K562 (cell line): Measurements from ENCODE around the gene PTGES3L. TPM values are rescaled to one million over a fixed set of nuclear protein-coding genes. Genes with fewer than 3 reads are reported as not detected.
A peak's percentile ranks its signal among the peaks of the same experiment; 100 is the strongest.

Source experiments
- ATAC-seq: fragments of 200-7000 bp; cut with Tn5 transposase; 3 replicates; pipeline ENCODE4 v1.9.1; 2020; ENCODE audit warnings: moderate library complexity
- BruUV-seq: library from RNA; stranded (reverse); fragments of 400-500 nt; replicated peaks from 2 replicates; lab custom pipeline; 2021; lab: Mats Ljungman, UMichigan
- CTCF ChIA-PET: fragments of 300-600 bp; formaldehyde crosslinking; extraction: SDS; loops from one replicate; lab custom pipeline; 2021; ENCODE audit warnings: low intra/inter-chr PET ratio; lab: Yijun Ruan, JAX
- POLR2A ChIA-PET: fragments of 300-600, 350-650 bp; sonication (Branson Sonifier 250); formaldehyde crosslinking; extraction: SDS; loops from one replicate; lab custom pipeline; 2021; ENCODE audit warnings: antibody characterized with exemption, inconsistent platforms; lab: Yijun Ruan, JAX
- DNase-seq, 4 experiments: peaks; one replicate each; pipeline versions ENCODE4 v3.0.0 to v3.0.0-alpha.2; 2011 to 2018; ENCODE audit warnings: low spot score in 3 of 4, mixed read lengths in 3 of 4; ENCODE audit errors: extremely low read depth in 1 of 4
- FAIRE-seq: peaks from 2 replicates; lab custom pipeline; 2011; peaks lifted over from hg19 to GRCh38; lab: Jason Lieb, UNC
- H2AFZ ChIP-seq: 2 replicates; pipeline ENCODE4 v1.6.0; 2011; ENCODE audit warnings: low read depth, low read length, control low read depth, inconsistent platforms
- H3K27ac ChIP-seq: fragments of 200-600 bp; 3 replicates; pipeline ENCODE4 v1.8.0; 2011; ENCODE audit warnings: low read depth, mild to moderate bottlenecking, control low read depth, inconsistent platforms, low read length, moderate library complexity, mixed read lengths; ENCODE audit errors: extremely low read depth
- H3K27me3 ChIP-seq, 2 experiments: fragments of 300-600 bp in 1 of 2; 2 replicates in 1 of 2; 3 replicates in 1 of 2; pipeline versions ENCODE4 v1.6.0 to v1.8.0; 2011; ENCODE audit warnings: inconsistent platforms in 2 of 2, low read length in 2 of 2, mild to moderate bottlenecking in 1 of 2, mixed read lengths in 1 of 2, moderate library complexity in 1 of 2; ENCODE audit not compliant: control insufficient read depth in 2 of 2, insufficient read depth in 2 of 2
- H3K36me3 ChIP-seq: fragments of 300-600 bp; 3 replicates; pipeline ENCODE4 v1.8.0; 2011; ENCODE audit warnings: mild to moderate bottlenecking, low read length, inconsistent platforms; ENCODE audit not compliant: control insufficient read depth, insufficient read depth
- H3K4me1 ChIP-seq, 2 experiments: fragments of 200-600 bp in 1 of 2; replicated peaks in 1 of 2; 2 replicates in 1 of 2; 3 replicates in 1 of 2; pipeline versions ENCODE4 v1.5.1 to v1.8.0; 2011; ENCODE audit warnings: inconsistent platforms in 2 of 2, low read length in 2 of 2, mild to moderate bottlenecking in 1 of 2, mixed read lengths in 1 of 2, moderate library complexity in 1 of 2; ENCODE audit not compliant: control insufficient read depth in 2 of 2, insufficient read depth in 2 of 2
- H3K4me2 ChIP-seq: 2 replicates; pipeline ENCODE4 v1.6.1; 2011; ENCODE audit warnings: low read length, control low read depth, inconsistent platforms, mixed read lengths; ENCODE audit not compliant: insufficient read depth
- H3K4me3 ChIP-seq: fragments of 200-600 bp; sonication (generic), shearing (Covaris generic); 2 replicates; pipeline ENCODE4 v1.5.1; 2016; ENCODE audit warnings: control low read depth, inconsistent platforms
- H3K79me2 ChIP-seq: fragments of 200-600 bp; 3 replicates; pipeline ENCODE4 v1.8.0; 2011; ENCODE audit warnings: low read length, inconsistent platforms; ENCODE audit not compliant: control insufficient read depth, insufficient read depth
- H3K9ac ChIP-seq, 2 experiments: 2 replicates each; pipeline versions ENCODE4 v1.6.0 to v1.6.1; 2011; ENCODE audit warnings: low read depth in 2 of 2, low read length in 2 of 2, control low read depth in 1 of 2, inconsistent platforms in 1 of 2, mild to moderate bottlenecking in 1 of 2, mixed read lengths in 1 of 2; ENCODE audit not compliant: insufficient read depth in 1 of 2
- H3K9me1 ChIP-seq: one replicate; pipeline ENCODE4 v1.6.0; 2011; ENCODE audit warnings: inconsistent platforms, mild to moderate bottlenecking, low read length, moderate library complexity; ENCODE audit not compliant: control insufficient read depth, insufficient read depth
- H3K9me3 ChIP-seq: replicated peaks from 2 replicates; pipeline ENCODE4 v1.5.1; 2011; ENCODE audit warnings: low read depth, low read length, inconsistent platforms; ENCODE audit not compliant: control insufficient read depth, insufficient read depth
- H4K20me1 ChIP-seq: replicated peaks from 2 replicates; pipeline ENCODE4 v1.6.1; 2011; ENCODE audit warnings: low read length, inconsistent platforms, mixed read lengths; ENCODE audit not compliant: control insufficient read depth, insufficient read depth
- CBFA2T3 ChIP-seq: fragments of 450-650 bp; IDR thresholded peaks from 2 replicates; pipeline ENCODE4 v1.6.1; 2017
- EP300 ChIP-seq: IDR thresholded peaks from 2 replicates; pipeline ENCODE4 v1.6.1; 2012; ENCODE audit warnings: low read length, improper control_type of control experiment
- ERF ChIP-seq: fragments of 450-650 bp; formaldehyde crosslinking; IDR thresholded peaks from 2 replicates; pipeline ENCODE4 v1.4.0; 2020; ENCODE audit warnings: mild to moderate bottlenecking, mixed read lengths
- GABPB2 ChIP-seq: fragments of 250-450 bp; sonication (Bioruptor Pico); conservative IDR thresholded peaks from 2 replicates; pipeline ENCODE4 v1.5.1; 2021; ENCODE audit warnings: mild to moderate bottlenecking
- HIVEP1 ChIP-seq: fragments of 250-450 bp; sonication (Bioruptor Pico); IDR thresholded peaks from 2 replicates; pipeline ENCODE4 v1.4.0; 2020; ENCODE audit warnings: mild to moderate bottlenecking
- HNRNPL ChIP-seq: fragments of 200-400 bp; formaldehyde crosslinking; IDR thresholded peaks from 2 replicates; pipeline ENCODE4 v1.6.1; 2017; ENCODE audit warnings: low read depth, mild to moderate bottlenecking, low read length
- HOXB6 ChIP-seq: fragments of 250-450 bp; sonication (Bioruptor Pico); IDR thresholded peaks from 2 replicates; pipeline ENCODE4 v1.5.1; 2022; ENCODE audit warnings: mild to moderate bottlenecking, borderline replicate concordance
- MAZ ChIP-seq, 2 experiments: fragments of 450-650 bp in 1 of 2; sonication (generic) in 1 of 2; formaldehyde crosslinking; IDR thresholded peaks in 1 of 2; conservative IDR thresholded peaks in 1 of 2; 2 replicates each; pipeline versions ENCODE4 v1.4.0 to v1.5.0; 2020; ENCODE audit warnings: mild to moderate bottlenecking in 1 of 2, missing genetic modification reagents in 1 of 2
- PHF21A ChIP-seq: fragments of 450-650 bp; IDR thresholded peaks from 2 replicates; pipeline ENCODE4 v1.6.1; 2017; ENCODE audit warnings: low read depth, borderline replicate concordance
- RB1 ChIP-seq: fragments of 450-650 bp; IDR thresholded peaks from 2 replicates; pipeline ENCODE4 v1.6.1; 2017; ENCODE audit warnings: low read depth, mild to moderate bottlenecking
- U2AF2 ChIP-seq: fragments of 200-400 bp; formaldehyde crosslinking; optimal IDR thresholded peaks from 2 replicates; pipeline ENCODE3; 2017; ENCODE audit warnings: low read depth, mild to moderate bottlenecking, low read length
- ZKSCAN3 ChIP-seq: fragments of 250-450 bp; sonication (Bioruptor Pico); IDR thresholded peaks from 2 replicates; pipeline ENCODE4 v1.4.0; 2020
- ZNF217 ChIP-seq: sonication (generic); formaldehyde crosslinking; IDR thresholded peaks from 2 replicates; pipeline ENCODE4 v1.8.0; 2022; ENCODE audit warnings: mild to moderate bottlenecking, missing genetic modification reagents
- ZNF551 ChIP-seq: fragments of 250-450 bp; sonication (Bioruptor Pico); IDR thresholded peaks from 2 replicates; pipeline ENCODE4 v1.5.0; 2021; ENCODE audit warnings: mild to moderate bottlenecking, moderate library complexity
- WGBS: fragments of 100-300 bp; shearing (Covaris generic); methylation state at CpG from one replicate; pipeline ENCODE4 v1.1.6; 2016; ENCODE audit warnings: low coverage, mixed read lengths; ENCODE audit not compliant: insufficient coverage; ENCODE audit errors: missing lambda C conversion rate; 5-methylcytosine and 5-hydroxymethylcytosine counted together
- in situ Hi-C: fragments of 300-500 bp; cut with MboI; formaldehyde crosslinking; loops from 4 replicates; pipeline ENCODE4 v1.15.0; 2018; ENCODE audit warnings: inconsistent platforms, mixed read lengths
- intact Hi-C: fragments of 100-400 bp; cut with micrococcal nuclease; formaldehyde crosslinking; loops from 2 replicates; pipeline ENCODE4 v1.14.2; 2022
- polyA plus RNA-seq, 8 experiments: library from polyadenylated mRNA; depleted of rRNA in 4 of 8; stranded (reverse) in 5 of 8; unstranded in 3 of 8; fragments of >200 nt; fragmentation: Nextera tagmentation in 2 of 8; fragmentation: Illumina TruSeq in 1 of 8; extraction: Ambion mirVana in 2 of 8; extraction: Trizol in 1 of 8; gene quantifications; 2 replicates each; pipeline versions ENCODE4 v1.2.1 to v1.2.3, GENCODE V29; 2011 to 2014; ENCODE audit warnings: inconsistent platforms in 1 of 8, missing spikeins in 1 of 8
- total RNA-seq, 7 experiments: library from RNA; depleted of rRNA in 6 of 7; stranded (reverse); fragments of >200 nt in 6 of 7; fragmentation: Illumina TruSeq in 2 of 7; extraction: Trizol in 2 of 7; gene quantifications; 2 replicates each; pipeline versions ENCODE4 v1.2.1 to v1.2.3, GENCODE V29; 2011 to 2021; ENCODE audit warnings: low replicate concordance in 1 of 7
- TF ChIP-seq, protein P1 (sequence below): fragments of 450-650 bp; IDR thresholded peaks from 2 replicates; pipeline ENCODE4 v1.6.1; 2018; ENCODE audit not compliant: partially characterized antibody
- TF ChIP-seq, protein P2 (sequence below): sonication (generic); formaldehyde crosslinking; IDR thresholded peaks from 2 replicates; pipeline ENCODE4 v1.8.0; 2022; ENCODE audit warnings: missing genetic modification reagents, mild to moderate bottlenecking, borderline replicate concordance
- TF ChIP-seq, protein P3 (sequence below): conservative IDR thresholded peaks from 2 replicates; pipeline ENCODE4 v1.6.1; 2011; ENCODE audit warnings: low read depth, mild to moderate bottlenecking, low read length; ENCODE audit not compliant: control insufficient read depth

Gene PTGES3L
- total and polyA plus RNA-seq, 9 of the 15 experiments (the other 6 are each of a cell fraction or from before 2014, with no cell fraction given) = 6.0 to 16.0 (median 9.6) TPM

DNA sequence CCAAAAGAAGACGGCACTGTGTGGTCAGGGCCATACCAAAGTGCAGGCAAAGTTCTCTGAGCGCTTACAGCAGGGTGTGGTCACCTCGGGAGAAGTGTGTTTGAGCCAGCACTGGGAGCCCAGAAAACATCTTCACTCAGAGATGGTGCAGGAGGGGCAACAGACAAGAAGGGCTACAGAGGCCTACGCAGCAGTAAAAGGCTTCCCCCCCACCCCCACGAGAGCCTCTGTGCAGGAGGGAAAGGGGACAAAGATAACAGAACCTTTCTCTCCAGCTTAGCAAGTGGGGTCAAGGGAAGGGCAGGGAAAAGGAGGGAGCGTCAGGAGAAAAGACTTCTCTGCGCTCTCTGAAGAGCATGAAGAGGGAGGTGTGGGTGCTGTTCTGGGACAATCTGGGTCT lies 39.5 kb upstream of the PTGES3L start:
- H3K9me1 ChIP-seq = peaks cover 10% of the 10 kb centered on the region
- peaks cover 40% of the 10 kb centered on the region for H3K79me2 ChIP-seq
- FAIRE-seq = peak; percentile 49
- peaks cover 10% of the 10 kb centered on the region; the same call in 1 of the 2 replicates for H4K20me1 ChIP-seq
- ATAC-seq = peak; percentile 35
- H3K4me1 ChIP-seq = peaks cover 32 to 55% of the 10 kb centered on the region in 2 experiments
- H2AFZ ChIP-seq = peak overlapping the region; percentile 18; the same call in 1 of the 2 replicates
- peak overlapping the region; percentile 83 for H3K27ac ChIP-seq
- H3K4me3 ChIP-seq = no peak overlapping the region
- H3K9ac ChIP-seq = peak overlapping the region; percentile 66 to 86; a peak in 3 of 4 replicates
- peaks cover 46% of the 10 kb centered on the region; the same call in 2 of the 3 replicates for H3K36me3 ChIP-seq
- H3K9me3 ChIP-seq = no peaks in the 10 kb centered on the region
- POLR2A ChIA-PET = interaction anchor here (1.2 to 6.7 kb wide), 4 partner anchors 9 to 296 kb away, joined by 3 to 79 read pairs (median 4); no protein-coding TSS in a partner anchor
- peak; percentile 37 to 80 (median 49) for DNase-seq
- CTCF ChIA-PET = interaction anchor here (0.6 kb wide), 1 partner anchor 13 kb away, joined by 3 read pairs; the partner anchor contains the start of gene IFI35
- H3K27me3 ChIP-seq = no peaks in the 10 kb centered on the region
- H3K4me2 ChIP-seq = peak overlapping the region; percentile 62
- 6% methylated on average over 7 of the region's 7 CpGs for WGBS
- in situ Hi-C loops (loop anchor here (10.0 kb wide), 1 partner anchor 295 kb away; no protein-coding TSS in a partner anchor), intact Hi-C loops (no loop called here)
- no TSS peak for BruUV-seq
- TF ChIP-seq CBFA2T3 = peak; percentile 34
- no peak for TF ChIP-seq U2AF2
- TF ChIP-seq HIVEP1 (CRISPR knock-in tag) = no peak
- TF ChIP-seq ZNF217 (CRISPR knock-in tag) = no peak
- TF ChIP-seq, protein P1, sequence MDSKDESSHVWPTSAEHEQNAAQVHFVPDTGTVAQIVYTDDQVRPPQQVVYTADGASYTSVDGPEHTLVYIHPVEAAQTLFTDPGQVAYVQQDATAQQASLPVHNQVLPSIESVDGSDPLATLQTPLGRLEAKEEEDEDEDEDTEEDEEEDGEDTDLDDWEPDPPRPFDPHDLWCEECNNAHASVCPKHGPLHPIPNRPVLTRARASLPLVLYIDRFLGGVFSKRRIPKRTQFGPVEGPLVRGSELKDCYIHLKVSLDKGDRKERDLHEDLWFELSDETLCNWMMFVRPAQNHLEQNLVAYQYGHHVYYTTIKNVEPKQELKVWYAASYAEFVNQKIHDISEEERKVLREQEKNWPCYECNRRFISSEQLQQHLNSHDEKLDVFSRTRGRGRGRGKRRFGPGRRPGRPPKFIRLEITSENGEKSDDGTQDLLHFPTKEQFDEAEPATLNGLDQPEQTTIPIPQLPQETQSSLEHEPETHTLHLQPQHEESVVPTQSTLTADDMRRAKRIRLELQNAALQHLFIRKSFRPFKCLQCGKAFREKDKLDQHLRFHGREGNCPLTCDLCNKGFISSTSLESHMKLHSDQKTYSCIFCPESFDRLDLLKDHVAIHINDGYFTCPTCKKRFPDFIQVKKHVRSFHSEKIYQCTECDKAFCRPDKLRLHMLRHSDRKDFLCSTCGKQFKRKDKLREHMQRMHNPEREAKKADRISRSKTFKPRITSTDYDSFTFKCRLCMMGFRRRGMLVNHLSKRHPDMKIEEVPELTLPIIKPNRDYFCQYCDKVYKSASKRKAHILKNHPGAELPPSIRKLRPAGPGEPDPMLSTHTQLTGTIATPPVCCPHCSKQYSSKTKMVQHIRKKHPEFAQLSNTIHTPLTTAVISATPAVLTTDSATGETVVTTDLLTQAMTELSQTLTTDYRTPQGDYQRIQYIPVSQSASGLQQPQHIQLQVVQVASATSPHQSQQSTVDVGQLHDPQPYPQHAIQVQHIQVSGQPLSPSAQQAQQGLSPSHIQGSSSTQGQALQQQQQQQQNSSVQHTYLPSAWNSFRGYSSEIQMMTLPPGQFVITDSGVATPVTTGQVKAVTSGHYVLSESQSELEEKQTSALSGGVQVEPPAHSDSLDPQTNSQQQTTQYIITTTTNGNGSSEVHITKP = peak; percentile 61
- TF ChIP-seq EP300 = peak; percentile 15; the same call in 1 of the 2 replicates
- TF ChIP-seq HNRNPL = no peak
- no peak for TF ChIP-seq GABPB2 (CRISPR knock-in tag)
- TF ChIP-seq, protein P2, sequence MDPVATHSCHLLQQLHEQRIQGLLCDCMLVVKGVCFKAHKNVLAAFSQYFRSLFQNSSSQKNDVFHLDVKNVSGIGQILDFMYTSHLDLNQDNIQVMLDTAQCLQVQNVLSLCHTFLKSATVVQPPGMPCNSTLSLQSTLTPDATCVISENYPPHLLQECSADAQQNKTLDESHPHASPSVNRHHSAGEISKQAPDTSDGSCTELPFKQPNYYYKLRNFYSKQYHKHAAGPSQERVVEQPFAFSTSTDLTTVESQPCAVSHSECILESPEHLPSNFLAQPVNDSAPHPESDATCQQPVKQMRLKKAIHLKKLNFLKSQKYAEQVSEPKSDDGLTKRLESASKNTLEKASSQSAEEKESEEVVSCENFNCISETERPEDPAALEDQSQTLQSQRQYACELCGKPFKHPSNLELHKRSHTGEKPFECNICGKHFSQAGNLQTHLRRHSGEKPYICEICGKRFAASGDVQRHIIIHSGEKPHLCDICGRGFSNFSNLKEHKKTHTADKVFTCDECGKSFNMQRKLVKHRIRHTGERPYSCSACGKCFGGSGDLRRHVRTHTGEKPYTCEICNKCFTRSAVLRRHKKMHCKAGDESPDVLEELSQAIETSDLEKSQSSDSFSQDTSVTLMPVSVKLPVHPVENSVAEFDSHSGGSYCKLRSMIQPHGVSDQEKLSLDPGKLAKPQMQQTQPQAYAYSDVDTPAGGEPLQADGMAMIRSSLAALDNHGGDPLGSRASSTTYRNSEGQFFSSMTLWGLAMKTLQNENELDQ = no peak
- no peak for TF ChIP-seq HOXB6 (CRISPR knock-in tag)
- TF ChIP-seq ZNF551 = no peak
- TF ChIP-seq MAZ (CRISPR knock-in tag; conservative IDR thresholded peaks at IDR 0.05 in 1 of 2, IDR thresholded peaks at IDR 0.05 in 1 of 2) = no peak
- no peak for TF ChIP-seq PHF21A
- TF ChIP-seq, protein P3, sequence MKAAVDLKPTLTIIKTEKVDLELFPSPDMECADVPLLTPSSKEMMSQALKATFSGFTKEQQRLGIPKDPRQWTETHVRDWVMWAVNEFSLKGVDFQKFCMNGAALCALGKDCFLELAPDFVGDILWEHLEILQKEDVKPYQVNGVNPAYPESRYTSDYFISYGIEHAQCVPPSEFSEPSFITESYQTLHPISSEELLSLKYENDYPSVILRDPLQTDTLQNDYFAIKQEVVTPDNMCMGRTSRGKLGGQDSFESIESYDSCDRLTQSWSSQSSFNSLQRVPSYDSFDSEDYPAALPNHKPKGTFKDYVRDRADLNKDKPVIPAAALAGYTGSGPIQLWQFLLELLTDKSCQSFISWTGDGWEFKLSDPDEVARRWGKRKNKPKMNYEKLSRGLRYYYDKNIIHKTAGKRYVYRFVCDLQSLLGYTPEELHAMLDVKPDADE = no peak
- no peak for TF ChIP-seq RB1
- TF ChIP-seq ERF (CRISPR knock-in tag) = no peak
- TF ChIP-seq ZKSCAN3 (CRISPR knock-in tag) = no peak
